GM12872 (cell line): Measurements from ENCODE around the gene ARHGAP12.

Experiments
- CTCF ChIP-seq: IDR thresholded peaks from 3 replicates; pipeline ENCODE4 v1.5.1; 2011; ENCODE audit warnings: low read depth, mild to moderate bottlenecking, low read length, moderate library complexity; ENCODE audit not compliant: insufficient read depth

ARHGAP12 gene

GRCh38 chr10:31778627-31779026, 150.0 kb downstream of the ARHGAP12 start:
- no peak for TF ChIP-seq CTCF

- no peak for TF ChIP-seq CTCF
These were observed 152.5 kb downstream of the ARHGAP12 start for GRCh38 chr10:31776159-31776558.

GRCh38 chr10:31774928-31775650, 153.5 kb downstream of the ARHGAP12 start:
- no peak for TF ChIP-seq CTCF

GRCh38 chr10:31774299-31774900, 154.2 kb downstream of the ARHGAP12 start:
- no peak for TF ChIP-seq CTCF

GRCh38 chr10:31773749-31774298, 154.8 kb downstream of the ARHGAP12 start:
- no peak for TF ChIP-seq CTCF

- no peak for TF ChIP-seq CTCF
These were observed 157.2 kb downstream of the ARHGAP12 start for GRCh38 chr10:31771331-31771831.

GRCh38 chr10:31770307-31770902, 158.2 kb downstream of the ARHGAP12 start:
- TF ChIP-seq CTCF, result peak; percentile 78
